ENCODE measurements around the gene ADARB1.

DNA sequence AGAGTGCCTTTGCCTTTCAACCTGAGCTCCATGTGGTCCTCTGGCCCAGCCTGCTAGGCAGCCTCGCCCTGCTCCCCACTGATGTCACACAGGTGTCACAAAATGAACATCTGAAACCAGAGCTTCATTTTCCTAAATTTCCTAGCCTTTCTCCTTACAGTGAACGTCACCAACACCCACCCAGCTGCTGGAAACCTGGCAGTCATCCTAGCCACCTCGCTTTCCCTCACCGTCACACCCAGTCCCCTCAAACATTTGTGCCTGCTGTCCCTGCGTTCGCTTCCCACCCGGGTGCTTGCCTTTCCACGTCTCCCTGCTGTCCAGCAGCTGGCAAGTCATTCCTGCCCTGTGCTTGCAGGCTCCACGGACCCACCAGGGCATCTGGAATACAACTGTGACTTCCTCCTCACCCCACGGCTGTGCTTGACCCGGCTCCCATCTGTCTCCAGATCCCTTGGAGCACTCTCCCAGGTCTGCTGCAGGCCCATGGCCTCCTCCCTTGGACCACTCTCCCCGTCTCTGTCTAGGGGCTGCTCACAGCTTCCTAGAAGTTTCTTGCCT is 23.5 kb downstream of the ADARB1 start:
- TF ChIP-seq CTCF (conservative IDR thresholded peaks at IDR 0.05) (no peak), ZFX (IDR thresholded peaks at IDR 0.05) (no peak)

Measured in C4-2B (cell line).